Activated T-helper 1 cell treated with anti-CD3 and anti-CD28 coated beads, Interleukin-2, amount 50 U/mL, for 16 hours (primary cell): ENCODE measurements around the gene RASSF8.

ENCODE experiments used
- DNase-seq, 2 donors: peaks; one replicate each; pipeline ENCODE4 v3.0.0-alpha.2; 2020; ENCODE audit warnings: low read depth in 1 of 2, low spot score in 1 of 2

RASSF8 gene

GRCh38 chr12:26028953-26029735 lies 70.7 kb downstream of the RASSF8 start:
- DNase-seq = no peak

- no peak for DNase-seq
These were observed 71.2 kb downstream of the RASSF8 start for GRCh38 chr12:26029736-26030022.

DNA sequence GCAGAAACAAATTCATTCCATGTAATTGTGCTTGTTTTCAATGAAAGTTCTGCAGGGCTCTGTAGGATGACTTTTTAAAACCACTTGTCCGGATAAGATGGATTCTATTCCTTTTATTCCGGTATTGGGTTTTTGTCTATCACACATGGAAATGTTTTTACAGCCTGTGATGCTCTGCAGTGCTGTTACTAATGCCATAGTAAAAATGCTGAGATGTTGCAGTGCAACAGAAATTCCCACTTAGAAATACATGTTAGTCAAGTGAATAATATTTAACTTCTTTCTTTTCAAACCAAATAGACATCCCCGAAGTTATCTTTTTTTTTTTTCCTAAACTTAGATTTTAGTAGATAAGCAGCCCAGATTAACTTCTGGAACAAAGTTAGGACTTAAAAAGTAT lies 71.9 kb downstream of the RASSF8 start:
- no peak for DNase-seq

DNA sequence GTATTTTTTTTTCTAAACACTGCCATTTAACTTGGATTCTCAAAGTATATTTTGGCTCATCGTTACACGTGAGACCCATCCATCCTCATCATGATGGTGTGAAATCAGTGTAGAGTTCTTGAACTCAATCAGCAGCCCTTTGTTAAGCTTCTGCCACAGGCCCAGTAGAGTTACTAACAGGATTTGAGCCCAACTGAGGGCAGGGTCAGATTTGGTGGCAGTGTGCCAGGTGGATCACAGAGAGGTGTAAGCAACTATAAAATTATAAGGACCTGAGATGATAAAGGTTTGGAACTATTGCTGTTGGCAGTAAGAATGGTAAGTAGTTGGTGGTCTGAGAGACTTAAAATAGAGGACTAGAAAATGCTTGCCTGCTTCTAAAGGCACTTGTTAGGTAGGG lies 72.8 kb downstream of the RASSF8 start:
- no peak for DNase-seq

DNA sequence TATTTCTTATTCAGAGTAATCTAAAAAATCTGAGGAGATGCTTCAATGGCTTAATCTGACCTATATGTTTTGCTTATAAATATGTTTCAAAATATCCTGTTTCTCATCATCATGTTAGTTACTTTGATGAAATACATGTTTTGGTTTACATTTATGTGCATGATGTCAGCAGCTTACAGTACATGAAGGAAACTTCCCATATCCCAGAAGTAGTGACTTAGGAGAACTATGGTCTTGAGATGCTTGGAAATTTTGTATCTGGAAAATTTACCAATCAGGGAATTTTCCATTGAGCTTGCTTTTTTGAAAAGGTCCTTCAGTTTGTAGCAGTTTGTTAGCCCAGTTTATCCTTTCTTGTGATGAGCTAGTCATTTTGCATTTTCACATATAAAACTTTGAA lies 73.3 kb downstream of the RASSF8 start:
- no peak for DNase-seq

- DNase-seq = no peak
These were observed 73.8 kb downstream of the RASSF8 start for GRCh38 chr12:26032290-26032689.

DNA sequence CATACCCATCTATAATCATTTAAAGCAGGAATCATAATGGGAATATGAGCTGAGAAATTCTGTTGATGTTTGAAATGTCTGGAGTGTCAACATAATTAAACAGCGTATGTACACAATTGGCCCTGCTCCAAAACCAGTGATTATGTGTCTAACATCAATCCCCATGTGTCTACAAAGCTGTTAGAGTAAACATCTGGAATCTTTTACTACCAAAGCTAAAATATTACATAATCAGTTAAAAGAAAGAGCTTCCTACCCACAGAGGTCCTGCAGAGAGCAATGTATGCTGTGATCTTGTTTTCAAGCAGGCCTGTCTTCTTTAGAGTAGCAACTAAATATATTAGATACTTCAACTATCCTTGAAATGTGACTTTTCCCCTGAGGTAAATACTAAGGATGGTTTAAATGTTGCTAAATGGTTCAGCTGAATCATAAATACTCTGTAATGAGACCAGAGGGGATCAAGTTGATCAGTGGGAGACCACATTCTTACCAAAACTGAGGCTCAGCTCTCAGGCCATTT lies 74.3 kb downstream of the RASSF8 start:
- DNase-seq = no peak

- DNase-seq = no peak
These were observed 76.1 kb downstream of the RASSF8 start for GRCh38 chr12:26034371-26035142.

DNA sequence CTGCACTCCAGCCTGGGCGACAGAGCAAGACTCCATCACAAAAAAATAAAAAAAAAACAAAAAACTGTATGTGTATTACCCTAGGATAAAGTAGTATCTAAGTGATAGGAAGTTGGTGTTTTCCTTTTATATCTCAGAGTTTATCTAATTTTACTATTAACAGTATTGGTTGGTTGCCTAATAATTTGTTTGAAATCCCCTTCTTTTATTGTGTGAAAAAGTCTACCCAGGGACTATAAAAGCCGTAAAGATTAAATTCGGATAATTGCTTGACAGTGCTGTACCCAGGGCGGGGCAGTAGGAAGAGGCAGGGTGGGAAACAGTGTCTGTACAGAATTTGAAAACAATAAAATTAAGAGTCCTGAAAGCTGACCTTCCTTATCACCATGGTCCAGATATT lies 78.4 kb downstream of the RASSF8 start:
- no peak for DNase-seq

DNA sequence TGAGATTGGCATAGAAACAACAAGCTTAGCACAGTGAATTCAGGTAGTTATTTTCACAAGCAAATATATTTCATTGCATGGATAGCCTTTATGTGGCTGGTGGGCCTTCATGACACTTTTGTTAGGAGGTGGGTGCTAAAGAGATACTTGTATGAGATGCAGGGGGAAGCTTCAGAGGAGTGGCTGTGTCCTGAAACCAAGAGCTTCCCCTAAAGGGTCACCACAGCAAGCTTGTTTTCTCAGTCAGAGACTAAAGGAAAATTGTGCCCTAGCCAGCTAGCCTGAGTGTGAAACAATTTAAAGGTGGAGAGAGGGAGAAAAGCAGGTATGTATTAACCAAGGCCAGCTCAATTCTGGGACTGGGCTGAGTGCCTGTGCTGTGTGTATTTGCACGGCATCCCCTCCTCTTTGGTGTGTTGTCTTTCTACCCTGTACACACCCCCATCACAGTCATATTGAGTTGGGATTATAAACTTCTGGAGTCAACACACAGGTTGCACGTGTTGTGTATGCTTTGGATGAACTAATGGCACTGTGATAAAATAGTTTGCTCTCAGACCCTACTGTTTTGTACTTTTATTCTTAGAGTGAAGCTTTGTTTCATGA lies 79.2 kb downstream of the RASSF8 start:
- no peak for DNase-seq

DNA sequence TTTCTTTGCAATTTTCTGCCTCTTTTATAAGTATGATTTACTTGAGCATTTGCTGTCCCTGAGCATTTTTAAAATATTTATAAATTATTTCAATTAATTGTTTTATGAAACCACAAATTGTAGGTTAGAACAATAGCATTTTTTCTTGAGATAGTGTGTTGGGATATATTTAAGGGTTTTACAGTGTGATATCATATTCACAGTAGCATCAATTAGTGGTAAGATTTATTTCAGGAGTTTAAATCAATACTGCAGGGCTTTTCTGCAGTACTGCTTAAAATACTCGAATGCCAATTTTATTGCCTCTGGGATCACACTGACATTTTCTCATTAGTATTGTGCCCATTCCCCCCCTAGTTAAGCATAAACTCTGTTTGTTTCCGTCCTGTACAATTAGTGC lies 84.2 kb downstream of the RASSF8 start:
- no peak for DNase-seq

DNA sequence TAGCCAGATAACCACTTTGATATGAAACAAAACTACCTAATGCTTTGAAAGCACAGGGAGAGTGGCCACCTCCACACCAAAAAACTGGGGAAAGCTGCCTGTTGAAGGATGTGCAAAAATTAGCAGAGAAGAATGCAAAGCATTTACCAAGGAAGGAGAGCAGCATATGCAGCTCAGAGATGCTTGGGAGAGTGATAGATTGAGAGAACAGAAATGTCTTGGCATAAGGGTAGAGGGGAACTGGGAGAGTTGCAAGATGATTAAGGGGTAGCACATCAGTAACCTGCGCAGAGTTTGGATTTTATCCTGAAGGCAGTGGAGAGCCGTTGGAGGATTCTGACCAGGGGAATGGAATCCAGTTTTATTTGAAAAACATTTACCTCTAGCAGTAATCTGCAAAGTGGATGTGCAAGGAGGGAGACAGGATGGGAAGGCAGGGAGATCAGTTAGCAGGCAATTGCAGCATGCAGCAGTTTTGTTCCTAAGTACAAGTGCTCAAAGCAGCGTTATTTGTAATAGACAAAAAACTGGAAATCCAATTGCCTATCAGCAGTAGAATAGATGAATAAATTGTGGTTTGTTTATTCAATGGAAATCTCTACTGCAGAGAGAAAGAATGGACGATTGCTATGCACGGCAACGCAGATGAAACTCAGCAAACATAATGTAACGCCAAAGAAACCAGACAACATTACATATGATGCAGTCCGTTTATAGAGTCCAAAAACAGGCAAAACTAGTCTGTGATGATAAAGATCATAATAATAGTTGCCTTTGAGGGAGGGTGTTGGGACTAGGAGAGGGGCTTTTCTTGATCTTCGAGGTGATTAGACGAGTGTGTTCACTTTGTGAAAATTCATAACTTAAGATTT lies 84.9 kb downstream of the RASSF8 start:
- no peak for DNase-seq

DNA sequence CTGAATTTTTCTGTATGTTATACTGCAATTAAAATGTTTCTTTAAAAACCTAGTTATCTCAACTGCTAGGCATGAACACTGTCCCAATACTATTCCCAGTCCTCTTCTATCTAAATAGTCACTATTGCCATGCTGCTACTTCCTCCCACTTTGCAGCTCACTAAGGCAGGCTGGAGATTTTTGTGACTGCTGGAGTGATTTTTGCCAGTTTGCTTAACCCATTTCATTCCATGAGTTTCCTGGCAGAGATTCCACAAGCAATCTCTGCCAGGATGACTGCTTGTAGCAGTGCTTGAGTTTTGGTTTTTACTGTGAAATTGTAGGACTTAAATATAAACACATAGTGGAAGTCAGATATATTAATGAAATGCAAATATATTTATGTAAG lies 85.5 kb downstream of the RASSF8 start:
- no peak for DNase-seq

- DNase-seq = no peak
These were observed 86.1 kb downstream of the RASSF8 start for GRCh38 chr12:26044592-26044991.

- DNase-seq = no peak
These were observed 87.7 kb downstream of the RASSF8 start for GRCh38 chr12:26046203-26046602.

- DNase-seq = no peak
These were observed 88.4 kb downstream of the RASSF8 start for GRCh38 chr12:26046906-26047305.

DNA sequence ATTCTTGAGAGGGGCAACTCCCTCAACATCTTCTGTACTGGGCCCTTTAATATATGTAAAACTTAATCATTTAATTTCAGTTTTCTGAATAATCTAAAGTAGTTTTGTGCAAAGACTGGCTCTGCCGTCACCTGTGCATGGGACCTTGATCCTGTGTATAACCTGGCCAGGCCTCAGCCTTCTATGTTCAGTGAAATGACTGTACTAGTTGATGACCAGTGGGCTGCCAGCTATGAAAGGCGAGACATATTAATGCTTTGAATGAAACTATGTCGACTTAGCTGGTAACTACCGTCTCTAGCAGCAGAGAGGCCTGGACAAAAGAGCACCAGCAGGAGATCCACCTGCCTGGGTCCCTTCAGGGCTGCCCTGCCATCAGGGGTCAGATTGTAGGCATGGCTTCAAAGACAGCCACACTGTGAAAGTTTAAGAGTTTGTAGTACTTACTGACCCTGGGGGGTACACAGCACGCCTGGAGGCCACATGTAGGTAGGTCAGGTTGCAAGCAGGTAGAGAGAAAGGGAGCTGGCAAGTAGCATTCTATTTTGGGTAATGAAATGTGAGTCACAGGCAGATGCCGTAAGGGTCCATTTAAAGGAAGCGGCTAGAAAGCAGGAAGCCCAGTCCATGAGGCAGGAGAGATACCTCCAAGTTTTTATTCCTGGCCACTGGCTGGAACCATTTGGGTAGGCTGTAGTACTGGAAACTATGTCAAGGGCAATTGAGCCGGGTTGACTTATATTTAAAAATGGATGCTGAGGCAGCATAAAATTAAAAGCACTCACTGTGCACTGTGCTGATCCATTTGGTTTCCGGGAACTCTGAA lies 89.1 kb downstream of the RASSF8 start:
- no peak for DNase-seq

DNA sequence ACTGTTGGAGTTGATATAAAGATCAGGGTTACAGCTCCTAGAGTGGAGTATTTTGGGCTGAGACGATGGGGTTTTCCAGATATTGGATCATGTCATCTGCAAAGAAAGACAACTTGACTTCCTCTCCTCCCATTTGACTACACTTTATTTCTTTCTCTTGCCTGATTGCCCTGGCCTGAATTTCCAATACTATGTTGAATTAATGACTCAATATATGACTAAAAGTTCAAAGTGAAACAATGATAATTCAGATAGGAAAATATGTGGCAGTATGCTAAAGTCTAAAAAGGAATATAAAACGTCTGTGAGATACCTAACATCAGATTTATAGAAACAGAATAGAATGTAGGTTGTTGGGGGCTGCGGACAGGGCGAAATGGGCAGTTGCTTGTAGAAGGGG lies 94.2 kb downstream of the RASSF8 start:
- no peak for DNase-seq

DNA sequence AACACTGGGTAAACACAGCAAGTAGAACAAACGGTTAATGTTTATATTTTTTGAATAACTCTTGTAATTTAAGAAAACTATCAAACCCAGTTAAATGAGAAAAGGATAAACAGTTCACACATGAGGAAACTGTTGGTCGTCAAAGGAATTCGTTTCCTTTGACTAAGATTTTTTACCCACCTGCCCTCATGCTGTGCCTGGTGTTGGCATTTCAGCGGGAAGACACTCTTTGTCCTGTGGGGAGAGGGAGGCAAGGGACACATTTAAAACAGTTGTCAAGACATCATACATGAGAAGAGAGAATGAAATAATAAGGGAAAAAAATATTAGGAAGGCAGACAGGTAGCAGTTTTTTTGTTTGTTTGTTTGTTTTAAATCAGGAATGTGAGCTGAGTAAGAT lies 95.9 kb downstream of the RASSF8 start:
- no peak for DNase-seq

GRCh38 chr12:26055087-26055486 lies 96.6 kb downstream of the RASSF8 start:
- no peak for DNase-seq
